C4-2B (cell line): ENCODE measurements around the gene BRINP2.

ENCODE experiments used
- H3K27ac ChIP-seq: fragments of 450-650 bp; 2 replicates; pipeline ENCODE4 v1.5.1; 2017
- CTCF ChIP-seq: fragments of 450-650 bp; conservative IDR thresholded peaks from 2 replicates; pipeline ENCODE4 v1.5.1; 2017; ENCODE audit warnings: mild to moderate bottlenecking
- ZFX ChIP-seq: fragments of 450-650 bp; IDR thresholded peaks from 2 replicates; pipeline ENCODE4 v1.6.1; 2017

The BRINP2 gene

GRCh38 chr1:177145106-177146070, 25.4 kb upstream of the BRINP2 start:
- TF ChIP-seq ZFX, result no peak
- TF ChIP-seq CTCF, result no peak
- H3K27ac ChIP-seq, result no peak overlapping the region

- TF ChIP-seq ZFX (no peak), CTCF (no peak)
- no peak overlapping the region for H3K27ac ChIP-seq
Measured at GRCh38 chr1:177146499-177146898, 24.3 kb upstream of the BRINP2 start.

GRCh38 chr1:177162243-177162642, 8.5 kb upstream of the BRINP2 start:
- no peak overlapping the region for H3K27ac ChIP-seq
- TF ChIP-seq CTCF (no peak), ZFX (no peak)

DNA sequence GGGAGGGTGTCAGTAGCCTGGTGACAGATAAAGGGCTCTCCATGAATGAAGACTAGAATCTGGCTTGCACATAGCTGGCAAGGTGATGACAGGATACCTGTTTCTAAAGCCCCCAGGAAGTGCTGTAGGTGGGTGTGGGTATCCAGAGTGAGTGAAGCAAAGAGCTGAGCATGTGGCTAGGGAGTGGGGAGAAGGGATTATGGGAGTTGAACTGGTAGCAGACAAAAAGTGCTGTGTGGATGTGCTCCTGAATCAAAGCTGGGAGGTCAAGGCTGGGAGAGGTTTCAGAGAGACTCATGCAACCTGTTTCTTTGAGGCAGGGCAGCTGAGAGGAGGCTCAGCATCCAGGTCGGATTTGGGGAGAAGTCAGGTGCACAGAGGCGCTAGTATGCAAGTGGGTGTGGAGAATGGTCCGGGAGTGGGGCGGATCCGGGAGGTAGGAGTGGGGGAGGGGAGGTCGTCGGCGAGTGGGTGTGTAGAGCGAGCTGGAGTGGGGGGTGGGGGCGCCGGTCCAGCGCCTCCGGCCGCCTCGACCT, 6.8 kb upstream of the BRINP2 start:
- no peak for TF ChIP-seq CTCF
- TF ChIP-seq ZFX, result no peak
- no peak overlapping the region for H3K27ac ChIP-seq

GRCh38 chr1:177164380-177165068, 6.2 kb upstream of the BRINP2 start, which contains the start of gene ASTN1:
ASTN1 (minus strand) TSS chr1:177164712; CDS start chr1:177164676, 36 bp downstream.
- no peak for TF ChIP-seq ZFX
- no peak for TF ChIP-seq CTCF
- H3K27ac ChIP-seq, result no peak within 1 kb of the TSS

- no peak for TF ChIP-seq ZFX
- TF ChIP-seq CTCF, result no peak
- H3K27ac ChIP-seq, result no peak overlapping the region
Measured at GRCh38 chr1:177165069-177165439, 5.7 kb upstream of the BRINP2 start.
